Osteoblast (primary cell): ENCODE data around the gene TAP1. TPM values are rescaled to one million over a fixed set of nuclear protein-coding genes. Genes with fewer than 3 reads are reported as not detected.
A peak's percentile ranks its signal among the peaks of the same experiment; 100 is the strongest.

Source experiments
- DNase-seq: peaks from one replicate; pipeline ENCODE4 v3.0.0; 2011; ENCODE audit warnings: low spot score, mixed read lengths; ENCODE audit not compliant: insufficient read length; ENCODE audit errors: missing footprints
- H2AFZ ChIP-seq: 2 replicates; pipeline ENCODE4 v1.6.0; 2011; ENCODE audit warnings: mild to moderate bottlenecking, low read length
- H3K27ac ChIP-seq: 2 replicates; pipeline ENCODE4 v1.5.1; 2011; ENCODE audit warnings: mild to moderate bottlenecking, low read depth, low read length, moderate library complexity
- H3K27me3 ChIP-seq: 2 replicates; pipeline ENCODE4 v1.6.0; 2012; ENCODE audit warnings: mild to moderate bottlenecking, control low read depth, inconsistent platforms, low read length, moderate library complexity; ENCODE audit not compliant: insufficient read depth
- H3K36me3 ChIP-seq: 2 replicates; pipeline ENCODE4 v1.5.1; 2011; ENCODE audit warnings: mild to moderate bottlenecking, low read length, control low read depth, moderate library complexity; ENCODE audit not compliant: insufficient read depth
- H3K4me1 ChIP-seq: 2 replicates; pipeline ENCODE4 v1.5.1; 2011; ENCODE audit warnings: mild to moderate bottlenecking, low read length, control low read depth, moderate library complexity; ENCODE audit not compliant: insufficient read depth
- H3K4me2 ChIP-seq: 2 replicates; pipeline ENCODE4 v1.6.0; 2011; ENCODE audit warnings: mild to moderate bottlenecking, low read length; ENCODE audit not compliant: insufficient read depth
- H3K4me3 ChIP-seq: fragments of 200-600 bp; sonication (generic); 3 replicates; pipeline ENCODE4 v1.5.1; 2012; ENCODE audit warnings: mild to moderate bottlenecking, low read length, inconsistent platforms; ENCODE audit not compliant: insufficient read depth
- H3K79me2 ChIP-seq: 2 replicates; pipeline ENCODE4 v1.6.0; 2012; ENCODE audit warnings: mild to moderate bottlenecking, low read length, control low read depth, inconsistent platforms; ENCODE audit not compliant: insufficient read depth
- H3K9me3 ChIP-seq: 2 replicates; pipeline ENCODE4 v1.5.1; 2011; ENCODE audit warnings: low read depth, low read length, control low read depth
- H4K20me1 ChIP-seq: 2 replicates; pipeline ENCODE4 v1.6.0; 2012; ENCODE audit warnings: mild to moderate bottlenecking, low read length, control low read depth; ENCODE audit not compliant: insufficient read depth
- total RNA-seq: library from RNA; depleted of rRNA; stranded (reverse); fragments of >200 nt; gene quantifications from 2 replicates; pipeline ENCODE4 v1.2.3, GENCODE V29; 2012
- TF ChIP-seq, protein P1 (sequence below): IDR thresholded peaks from 2 replicates; pipeline ENCODE4 v1.5.1; 2011; ENCODE audit warnings: mild to moderate bottlenecking, low read depth, low read length, moderate library complexity; ENCODE audit errors: extremely low read depth

TAP1 gene
- total RNA-seq, 1 donor, result 42.3 TPM

DNA sequence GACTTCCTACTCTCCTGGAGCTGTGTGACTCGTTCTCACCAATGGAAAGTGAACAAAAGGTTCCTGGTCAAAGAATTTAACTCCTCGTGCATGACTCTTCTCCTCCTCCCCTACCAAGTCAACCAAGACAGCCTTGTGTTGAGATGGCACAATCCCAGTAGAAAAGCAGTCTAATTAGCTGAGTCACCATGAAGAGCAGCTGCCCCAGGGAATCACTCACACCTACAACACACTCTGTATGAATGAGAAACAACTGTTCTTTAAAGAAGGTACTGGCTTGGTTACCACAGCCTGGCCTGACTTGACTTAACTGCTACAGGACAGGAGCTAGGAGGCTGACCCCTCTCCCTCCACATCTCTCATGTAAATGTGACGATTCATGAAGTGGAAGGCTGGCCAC lies 33.8 kb downstream of the TAP1 start:
- no peak overlapping the region for H2AFZ ChIP-seq
- no peaks in the 10 kb centered on the region for H3K79me2 ChIP-seq
- peak overlapping the region; percentile 8 for H3K4me2 ChIP-seq
- no peaks in the 10 kb centered on the region for H3K36me3 ChIP-seq
- no peaks in the 10 kb centered on the region for H3K27me3 ChIP-seq
- H3K4me1 ChIP-seq, result peaks cover 19% of the 10 kb centered on the region
- H4K20me1 ChIP-seq, result no peaks in the 10 kb centered on the region
- no peak overlapping the region for H3K4me3 ChIP-seq
- H3K27ac ChIP-seq, result no peak overlapping the region
- peak; percentile 79 for DNase-seq
- TF ChIP-seq, protein P1, sequence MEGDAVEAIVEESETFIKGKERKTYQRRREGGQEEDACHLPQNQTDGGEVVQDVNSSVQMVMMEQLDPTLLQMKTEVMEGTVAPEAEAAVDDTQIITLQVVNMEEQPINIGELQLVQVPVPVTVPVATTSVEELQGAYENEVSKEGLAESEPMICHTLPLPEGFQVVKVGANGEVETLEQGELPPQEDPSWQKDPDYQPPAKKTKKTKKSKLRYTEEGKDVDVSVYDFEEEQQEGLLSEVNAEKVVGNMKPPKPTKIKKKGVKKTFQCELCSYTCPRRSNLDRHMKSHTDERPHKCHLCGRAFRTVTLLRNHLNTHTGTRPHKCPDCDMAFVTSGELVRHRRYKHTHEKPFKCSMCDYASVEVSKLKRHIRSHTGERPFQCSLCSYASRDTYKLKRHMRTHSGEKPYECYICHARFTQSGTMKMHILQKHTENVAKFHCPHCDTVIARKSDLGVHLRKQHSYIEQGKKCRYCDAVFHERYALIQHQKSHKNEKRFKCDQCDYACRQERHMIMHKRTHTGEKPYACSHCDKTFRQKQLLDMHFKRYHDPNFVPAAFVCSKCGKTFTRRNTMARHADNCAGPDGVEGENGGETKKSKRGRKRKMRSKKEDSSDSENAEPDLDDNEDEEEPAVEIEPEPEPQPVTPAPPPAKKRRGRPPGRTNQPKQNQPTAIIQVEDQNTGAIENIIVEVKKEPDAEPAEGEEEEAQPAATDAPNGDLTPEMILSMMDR, result no peak
- no peaks in the 10 kb centered on the region for H3K9me3 ChIP-seq

DNA sequence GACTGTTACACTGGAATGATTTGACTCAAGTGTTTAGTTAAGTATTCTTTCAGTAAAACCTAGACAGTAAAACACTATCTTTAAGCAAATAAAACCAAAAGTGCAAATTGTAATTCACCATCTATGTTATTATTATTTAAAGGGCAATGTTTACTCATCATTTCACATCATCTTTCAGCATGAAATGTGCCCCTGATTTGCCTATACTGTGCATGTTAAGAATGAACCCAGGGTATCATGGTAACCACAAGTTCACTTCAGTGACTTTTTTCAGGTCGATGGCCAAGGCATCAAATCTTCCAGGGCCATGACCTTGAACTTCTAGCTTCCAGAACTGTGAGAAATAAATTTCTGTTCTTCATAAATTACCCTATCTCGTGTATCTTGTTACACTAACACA lies 34.6 kb downstream of the TAP1 start:
- Histone ChIP-seq H3K4me3 (no peak overlapping the region), H2AFZ (no peak overlapping the region), H3K27ac (no peak overlapping the region), H3K4me2 (no peak overlapping the region), H3K4me1 (peaks cover 20% of the 10 kb centered on the region), H3K9me3 (no peaks in the 10 kb centered on the region), H3K36me3 (no peaks in the 10 kb centered on the region), H3K79me2 (no peaks in the 10 kb centered on the region), H3K27me3 (no peaks in the 10 kb centered on the region), H4K20me1 (no peaks in the 10 kb centered on the region)
- DNase-seq, result no peak
- TF ChIP-seq, protein P1, result no peak

DNA sequence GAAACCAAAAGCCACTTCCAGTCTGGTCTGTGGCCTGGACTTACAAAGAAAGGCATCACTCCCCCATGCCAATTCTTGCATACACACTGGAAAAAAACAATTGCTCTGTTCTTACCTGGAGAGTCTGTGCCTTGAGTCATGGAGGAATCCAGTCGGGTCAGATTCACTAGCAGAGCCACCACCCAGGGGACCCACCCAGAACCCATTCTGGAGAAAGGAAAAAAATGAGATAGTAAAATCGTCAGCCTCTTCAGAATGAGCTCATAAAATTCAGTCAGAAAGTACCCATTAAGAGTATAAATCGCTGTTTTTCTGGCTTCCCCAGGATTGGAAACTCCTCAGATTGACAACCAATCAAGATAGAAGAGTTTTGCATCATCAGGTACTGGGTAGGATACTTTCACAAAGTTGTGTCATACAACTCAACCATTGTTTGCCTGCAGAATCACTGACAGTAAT lies 36.7 kb downstream of the TAP1 start, which contains the start of gene HLA-DOB:
TSS of gene HLA-DOB (minus strand) at position 257 of the 459 bp plus-strand sequence. CDS start at position 206, 51 bp downstream.
- Histone ChIP-seq H3K27ac (no peak within 1 kb of the TSS), H2AFZ (no peak within 1 kb of the TSS), H3K4me3 (no peak within 1 kb of the TSS), H3K4me1 (peaks cover 20% of the 10 kb centered on the region), H3K79me2 (no peaks in the 10 kb centered on the region), H3K4me2 (no peak within 1 kb of the TSS), H3K27me3 (no peaks in the 10 kb centered on the region), H3K36me3 (no peaks in the 10 kb centered on the region), H3K9me3 (no peaks in the 10 kb centered on the region), H4K20me1 (no peaks in the 10 kb centered on the region)
- TF ChIP-seq, protein P1, result no peak
- DNase-seq, result peak; percentile 4

DNA sequence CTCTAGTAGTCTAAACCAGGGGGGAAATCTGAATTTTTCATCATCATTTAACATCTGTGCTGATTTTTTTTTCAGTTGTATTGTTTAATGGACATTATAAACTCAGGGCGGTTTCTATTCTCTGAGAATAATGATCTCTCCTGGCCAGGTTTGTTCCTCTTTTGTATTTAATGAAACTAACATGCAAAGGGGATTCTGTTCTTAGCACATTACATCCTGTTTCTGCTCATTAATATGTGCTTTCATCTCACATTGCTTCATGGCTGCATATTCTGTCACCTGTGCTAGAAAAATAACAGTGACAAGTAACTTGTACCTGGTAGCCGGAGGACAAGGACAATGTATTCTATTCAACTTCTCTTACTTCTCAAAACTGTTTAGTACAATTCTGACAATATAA lies 37.5 kb downstream of the TAP1 start:
- no peaks in the 10 kb centered on the region for H3K79me2 ChIP-seq
- no peaks in the 10 kb centered on the region for H3K27me3 ChIP-seq
- no peak overlapping the region for H2AFZ ChIP-seq
- H3K4me3 ChIP-seq, result no peak overlapping the region
- TF ChIP-seq, protein P1, result no peak
- H3K4me1 ChIP-seq, result peaks cover 20% of the 10 kb centered on the region
- no peaks in the 10 kb centered on the region for H4K20me1 ChIP-seq
- H3K36me3 ChIP-seq, result no peaks in the 10 kb centered on the region
- DNase-seq, result no peak
- H3K9me3 ChIP-seq, result no peaks in the 10 kb centered on the region
- H3K4me2 ChIP-seq, result peak overlapping the region; percentile 40
- H3K27ac ChIP-seq, result no peak overlapping the region
